ENCODE results near the gene RNF2. TPM values are rescaled to one million over a fixed set of nuclear protein-coding genes. Genes with fewer than 3 reads are reported as not detected.

Gene RNF2
- total RNA-seq: 19.1 and 42.7 TPM in 2 replicates

DNA sequence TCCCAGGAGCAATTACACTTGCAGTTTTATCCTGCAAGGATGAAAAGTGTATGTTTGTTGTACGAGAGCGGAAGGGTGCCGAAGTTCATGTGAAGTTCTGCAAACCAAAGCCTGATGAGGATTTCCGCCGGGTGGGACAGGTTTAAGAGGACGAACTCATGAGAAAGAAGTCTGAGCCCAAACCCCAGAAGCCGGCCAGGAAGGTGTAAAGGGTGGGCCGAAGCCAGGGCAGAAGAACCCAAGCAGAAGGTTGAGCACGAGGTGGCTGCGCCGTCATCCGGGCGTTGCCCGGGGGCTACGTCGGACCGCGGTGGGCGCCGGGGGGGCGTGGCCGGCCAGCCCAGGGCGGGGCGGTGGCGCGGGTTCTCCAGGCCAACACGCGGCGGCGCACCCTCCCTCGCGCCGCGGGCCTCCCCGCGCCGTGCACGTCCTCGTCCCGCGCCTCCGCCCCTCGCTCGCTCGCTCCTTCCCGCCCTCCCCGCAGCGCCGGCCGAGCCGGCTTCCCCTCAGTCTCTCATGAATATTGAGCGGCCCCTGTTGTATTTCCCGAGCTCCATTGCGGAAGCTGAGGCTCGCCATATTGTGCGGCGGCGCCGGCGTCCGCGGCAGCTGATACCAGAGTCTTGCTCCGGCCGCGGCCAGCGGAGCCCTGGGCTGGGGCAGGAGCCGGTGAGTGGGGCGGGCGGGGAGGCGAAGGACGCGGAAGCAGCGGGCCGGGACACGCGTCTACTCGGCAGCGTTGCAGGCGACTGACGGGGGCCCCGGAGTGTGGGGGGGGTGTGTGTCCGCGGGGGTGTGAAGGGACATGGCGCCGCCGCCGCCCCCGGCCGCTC is at the start of gene RNF2:
Gene RNF2, plus strand, starts transcription at position 578 of the 833 bp plus-strand sequence. CDS start 41,996 bp downstream, outside the sequence.

Other genes starting within 250 kb of the RNF2 start
- 42.1 and 58.6 TPM in 2 replicates for gene NIBAN1, start 71.0 kb upstream of the RNF2 start, total RNA-seq
- 17.7 and 21.0 TPM in 2 replicates for gene TRMT1L, start 111.4 kb downstream of the RNF2 start, total RNA-seq
- 4.9 and 6.6 TPM in 2 replicates for gene SWT1, start 111.6 kb downstream of the RNF2 start, total RNA-seq

Data from bronchial smooth muscle cell (primary cell).